ENCODE measurements around the gene ITSN2.

Gene ITSN2

DNA sequence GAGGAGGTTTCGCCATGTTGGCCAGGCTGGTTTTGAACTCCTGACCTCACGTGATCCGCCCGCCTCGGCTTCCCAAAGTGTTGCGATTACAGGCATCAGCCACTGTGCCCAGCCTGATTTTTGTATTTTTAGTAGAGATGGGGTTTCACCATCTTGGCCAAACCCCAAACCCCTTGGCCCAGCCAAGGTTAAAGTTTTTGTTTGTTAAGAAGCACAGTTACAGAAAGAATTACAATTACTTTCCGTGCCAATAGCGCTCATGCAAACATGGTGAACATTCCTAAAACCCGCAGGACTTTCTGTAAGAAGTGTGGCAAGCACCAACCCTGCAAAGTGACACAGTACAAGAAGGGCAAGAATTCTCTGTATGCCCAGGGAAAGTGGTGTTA, 26.1 kb downstream of the ITSN2 start:
- DNase-seq (ENCODE audit: low read depth): no peak

DNA sequence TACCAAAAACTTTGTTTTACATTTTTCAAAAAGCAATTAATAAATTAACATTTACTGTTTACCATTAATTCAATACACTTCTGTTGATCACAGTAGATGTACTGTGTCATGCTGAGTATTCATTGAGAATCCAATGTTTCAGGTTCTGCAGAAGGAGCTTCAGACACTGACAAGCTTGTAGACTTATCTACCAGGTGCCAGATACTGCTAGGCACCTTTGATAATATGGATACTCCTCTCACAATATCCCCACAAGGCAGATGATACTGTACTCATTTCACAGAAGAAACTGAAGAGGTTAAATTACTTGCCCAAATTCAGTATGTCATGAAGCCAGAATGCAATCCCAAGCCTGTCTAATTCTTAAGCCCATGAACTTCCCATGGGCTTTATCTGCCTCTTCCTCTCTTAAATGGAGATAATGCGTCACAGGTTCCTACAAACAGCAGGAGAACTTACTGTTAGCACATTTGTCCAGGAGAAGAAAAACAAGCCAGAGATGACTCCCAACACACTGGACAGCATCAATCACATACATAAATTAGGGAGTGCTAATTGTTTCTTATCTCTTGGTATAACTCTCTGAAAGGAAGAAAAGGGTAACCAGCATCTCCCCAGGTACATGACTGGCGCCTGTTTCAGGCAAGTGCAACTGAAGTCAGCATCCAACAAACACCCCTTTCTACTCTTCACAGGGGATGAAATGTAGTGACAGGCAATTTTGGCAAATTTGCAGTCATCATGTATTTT, 27.4 kb downstream of the ITSN2 start:
- no peak for DNase-seq (ENCODE audit: low read depth)

DNA sequence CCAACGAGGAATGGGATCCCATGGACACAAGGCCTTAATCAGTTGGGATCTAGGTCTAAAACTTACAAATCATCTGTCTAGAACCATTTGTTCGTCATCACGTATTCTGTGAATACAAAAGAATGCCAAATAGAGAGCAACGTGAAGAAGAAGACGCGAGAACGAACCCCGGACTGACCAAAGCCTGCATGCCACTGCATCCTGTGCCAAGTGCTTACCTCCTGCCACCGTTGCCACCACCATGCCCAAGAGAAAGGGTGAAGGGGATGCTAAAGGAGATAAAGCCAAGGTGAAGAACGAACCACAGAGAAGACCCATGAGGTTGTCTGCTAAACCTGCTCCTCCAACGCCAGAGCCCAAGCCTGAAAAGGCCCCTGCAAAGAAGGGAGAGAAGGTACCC, 30.2 kb downstream of the ITSN2 start:
- DNase-seq (ENCODE audit: low read depth): no peak

DNA sequence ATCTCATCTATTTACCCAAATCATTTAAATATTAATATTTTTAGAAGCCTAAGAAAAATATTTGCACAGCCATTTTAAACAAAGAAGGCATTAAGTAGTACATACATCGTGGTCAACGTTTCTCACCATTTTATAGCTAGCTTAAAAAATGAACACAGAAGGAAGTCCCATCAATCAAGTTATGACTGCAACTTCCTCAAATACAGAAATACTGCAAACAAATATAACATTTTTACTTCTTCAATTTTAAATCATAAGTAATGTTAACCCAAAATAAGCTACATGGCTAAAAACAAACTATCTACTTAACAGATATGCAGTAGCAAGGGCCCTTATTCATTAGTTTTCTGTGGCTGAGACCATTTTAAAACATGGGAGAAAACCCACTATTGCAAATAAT, 30.6 kb downstream of the ITSN2 start:
- DNase-seq (ENCODE audit: low read depth): no peak

DNA sequence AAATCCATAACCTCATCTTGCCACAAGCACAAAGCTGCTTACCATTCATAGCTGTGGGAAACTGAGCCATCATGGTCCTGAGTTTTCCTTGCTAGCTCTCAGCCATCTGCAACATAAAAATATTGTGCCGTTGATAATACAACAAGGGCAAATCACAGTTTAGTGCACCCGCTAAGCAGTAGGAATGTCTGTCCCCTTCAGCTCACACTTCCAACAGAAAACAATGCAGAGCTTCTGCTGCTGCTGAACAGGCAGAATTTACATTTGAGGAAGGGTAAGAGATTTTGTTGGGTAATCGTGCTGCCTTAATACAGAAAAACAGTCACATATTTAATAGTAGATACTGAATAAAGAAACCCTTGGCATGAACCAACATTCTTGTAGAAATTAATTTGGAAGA, 32.3 kb downstream of the ITSN2 start:
- DNase-seq (ENCODE audit: low read depth): no peak

DNA sequence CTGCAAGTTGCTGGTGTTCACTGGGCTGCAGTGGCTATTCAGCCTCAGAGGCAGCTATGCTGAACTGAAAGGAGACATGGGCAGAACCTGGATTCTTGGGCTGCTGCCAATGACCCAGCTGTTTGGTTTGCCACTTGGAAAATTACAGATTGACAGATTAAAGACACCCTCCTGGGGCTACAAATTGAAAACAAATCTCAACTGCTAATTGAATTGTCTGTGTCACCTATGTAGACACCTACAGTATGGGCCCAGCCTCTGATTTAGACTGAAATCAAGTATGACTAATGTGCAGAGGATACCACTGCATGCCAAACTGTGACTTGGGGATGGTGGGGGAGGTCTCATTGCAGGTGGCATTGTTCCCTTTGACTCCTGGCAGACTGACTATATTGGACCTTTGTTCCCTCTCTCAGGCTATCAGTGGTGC, 42.8 kb downstream of the ITSN2 start:
- DNase-seq (ENCODE audit: low read depth): no peak

DNA sequence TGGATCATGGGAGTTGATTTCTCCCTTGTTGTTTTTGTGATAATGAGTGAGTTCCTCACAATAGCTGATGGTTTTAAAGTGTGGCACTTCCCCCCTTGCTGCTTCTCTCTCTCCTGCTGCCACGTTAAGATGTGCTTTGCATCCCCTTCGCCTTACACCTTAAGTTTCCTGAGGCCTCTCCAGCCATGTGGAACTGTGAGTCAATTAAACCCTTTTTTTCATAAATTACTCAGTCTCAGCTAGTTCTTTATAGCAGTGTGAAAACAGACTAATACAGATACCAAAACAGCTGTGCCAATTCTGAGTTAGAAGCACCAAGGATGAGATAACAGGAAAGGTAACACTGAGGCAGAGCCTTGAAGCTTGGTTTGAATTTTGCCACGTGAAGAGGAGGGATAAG, 44.7 kb downstream of the ITSN2 start:
- DNase-seq (ENCODE audit: low read depth): no peak

DNA sequence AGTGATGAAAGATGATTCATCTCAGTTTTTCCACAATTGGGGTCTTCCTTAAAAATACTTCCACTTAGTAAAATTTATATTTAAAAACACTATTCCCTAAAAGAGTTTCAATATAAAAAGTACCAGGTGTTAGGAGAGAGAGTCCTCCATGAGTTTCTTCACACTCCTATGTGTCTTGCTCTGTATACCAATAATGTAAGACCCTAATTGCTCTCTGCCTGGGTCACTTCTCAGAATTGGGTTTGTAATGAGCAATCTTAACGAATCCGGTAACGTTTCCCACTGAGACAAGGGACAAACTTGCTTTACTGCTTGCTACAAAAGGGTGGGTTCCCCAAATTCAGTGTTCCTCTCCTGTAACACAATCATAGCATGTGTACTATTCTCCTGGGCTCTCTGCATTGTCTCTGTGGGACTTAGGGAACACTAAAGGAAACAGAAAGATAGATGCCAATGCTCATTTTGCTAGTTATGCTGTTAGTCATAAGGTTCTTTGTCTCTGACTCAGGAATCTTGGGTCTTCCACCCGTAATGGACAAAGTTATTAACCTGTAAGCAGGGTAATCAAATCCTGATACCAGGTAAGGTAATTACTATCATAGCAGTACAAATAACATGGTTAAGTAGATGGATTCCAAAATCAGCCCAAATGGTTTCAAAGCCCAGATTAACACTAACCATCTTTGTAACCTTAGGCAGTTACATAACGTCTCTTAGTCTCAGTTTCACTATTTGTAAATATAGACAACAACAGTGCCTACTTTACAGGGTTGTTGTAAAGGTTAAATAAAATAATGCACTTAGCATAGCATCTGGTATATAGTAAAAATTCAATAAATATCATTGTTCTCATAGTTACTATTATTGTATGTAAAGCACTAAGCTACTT, 46.3 kb downstream of the ITSN2 start:
- DNase-seq (ENCODE audit: low read depth): no peak

DNA sequence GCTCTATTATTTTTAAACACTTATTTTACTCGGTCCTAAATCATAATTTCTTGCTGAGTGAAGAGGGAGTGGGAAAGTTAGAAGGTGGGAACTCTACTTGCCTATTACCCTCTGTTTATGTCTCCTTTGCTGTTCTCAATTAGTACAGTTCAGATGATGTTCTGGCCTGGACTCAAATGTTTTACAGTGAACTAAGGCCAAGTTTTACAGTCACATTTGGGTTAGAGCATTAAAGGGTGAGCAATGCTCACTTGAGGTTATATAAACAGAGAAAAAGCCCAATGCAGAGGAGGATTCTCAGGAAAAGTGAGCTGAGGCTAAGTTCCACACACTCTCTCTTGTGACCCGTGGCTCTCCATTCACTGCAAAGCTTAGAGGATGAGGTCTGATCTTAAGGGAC, 52.4 kb downstream of the ITSN2 start:
- DNase-seq (ENCODE audit: low read depth): no peak

DNA sequence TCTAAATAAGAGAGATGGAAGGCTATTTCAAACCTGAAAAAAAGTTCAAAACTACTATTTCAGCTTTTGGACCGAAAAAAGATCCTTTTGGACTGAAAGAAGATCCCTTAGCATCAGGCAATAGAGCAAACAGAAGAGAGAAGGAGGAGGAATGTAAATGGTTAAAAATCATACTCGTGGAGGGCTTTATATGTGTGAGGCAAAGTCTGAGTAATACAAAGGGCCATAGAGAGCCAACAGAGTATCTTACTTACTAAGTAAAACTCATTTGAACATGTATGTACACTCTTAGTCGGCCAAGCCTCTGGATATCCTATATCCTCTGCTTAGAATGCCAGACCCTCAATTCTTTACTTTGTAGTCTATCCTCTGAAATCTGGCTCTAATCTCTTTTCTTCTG, 55.7 kb downstream of the ITSN2 start:
- no peak for DNase-seq (ENCODE audit: low read depth)

DNA sequence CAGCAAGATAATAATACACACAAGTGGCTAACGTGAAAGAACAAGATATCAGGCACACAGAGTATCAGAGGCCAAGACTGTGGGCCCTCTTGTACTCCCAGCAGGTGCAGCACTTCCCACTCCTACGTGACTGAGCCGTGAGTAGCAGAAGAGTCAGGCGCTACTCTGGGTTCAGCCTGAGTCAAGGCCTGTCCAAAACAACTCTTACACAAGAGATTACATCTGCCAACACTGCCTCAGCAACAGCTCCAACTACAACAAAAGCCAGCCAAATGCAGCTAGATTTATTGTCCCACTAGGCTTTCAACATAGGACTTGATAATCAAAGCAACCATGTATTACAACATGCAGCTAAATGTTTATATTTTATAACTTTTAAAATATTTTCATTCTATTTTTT, 56.2 kb downstream of the ITSN2 start:
- no peak for DNase-seq (ENCODE audit: low read depth)

DNA sequence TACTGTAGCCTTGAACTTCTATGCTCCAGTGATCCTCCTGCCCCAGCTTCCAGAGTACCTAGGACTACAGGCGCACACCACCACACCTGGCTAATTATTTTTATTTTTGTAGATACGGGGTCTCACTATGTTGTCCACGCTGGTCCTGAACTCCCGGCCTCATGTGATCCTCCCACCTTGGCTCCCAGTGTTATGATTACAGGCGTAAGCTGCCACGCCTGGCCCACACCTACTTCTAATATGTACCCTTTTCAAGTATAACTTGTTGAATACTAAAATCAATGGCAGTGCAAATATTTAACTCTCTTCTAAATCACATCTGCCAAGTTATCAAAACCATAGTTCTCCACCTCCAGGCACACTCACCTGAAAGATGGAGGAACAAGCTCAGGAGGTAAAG, 58.7 kb downstream of the ITSN2 start:
- DNase-seq (ENCODE audit: low read depth): no peak

DNA sequence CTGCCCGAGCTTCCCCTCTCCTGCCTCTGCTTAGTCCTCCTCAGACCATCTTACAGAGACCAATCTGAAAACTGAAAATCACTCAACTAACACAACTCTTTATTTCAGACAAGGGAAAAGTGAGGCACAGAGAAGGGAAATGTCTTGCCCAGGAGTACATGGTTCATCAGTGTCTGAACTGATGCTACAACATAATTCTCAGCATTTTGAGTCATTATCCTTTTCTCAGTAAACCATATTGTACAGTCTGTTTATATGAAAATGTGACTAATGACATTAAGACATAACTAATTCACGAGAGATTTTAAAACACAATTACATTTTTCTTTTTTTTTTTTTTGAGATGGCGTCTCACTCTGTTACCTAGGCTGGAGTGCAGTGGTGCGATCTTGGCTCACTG, 62.7 kb downstream of the ITSN2 start:
- DNase-seq (ENCODE audit: low read depth): no peak

DNA sequence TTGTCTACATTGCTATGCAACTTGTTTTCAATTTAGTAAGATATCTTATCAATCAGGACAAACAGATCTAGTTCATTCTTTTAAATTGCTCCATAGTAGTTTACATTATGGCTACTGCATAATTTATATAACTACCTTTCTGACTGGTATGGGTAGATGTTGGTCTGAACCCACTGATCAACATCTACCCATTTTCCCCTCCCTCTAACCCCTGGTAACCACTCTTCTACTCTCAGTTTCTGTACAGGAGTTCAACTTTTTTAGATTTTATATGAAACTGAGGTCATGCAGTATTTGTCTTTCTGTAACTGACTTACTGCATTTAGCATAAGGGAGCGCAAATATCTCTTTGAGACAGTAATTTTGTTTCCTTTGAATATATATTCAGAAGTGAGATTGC, 73.2 kb downstream of the ITSN2 start:
- no peak for DNase-seq (ENCODE audit: low read depth)

DNA sequence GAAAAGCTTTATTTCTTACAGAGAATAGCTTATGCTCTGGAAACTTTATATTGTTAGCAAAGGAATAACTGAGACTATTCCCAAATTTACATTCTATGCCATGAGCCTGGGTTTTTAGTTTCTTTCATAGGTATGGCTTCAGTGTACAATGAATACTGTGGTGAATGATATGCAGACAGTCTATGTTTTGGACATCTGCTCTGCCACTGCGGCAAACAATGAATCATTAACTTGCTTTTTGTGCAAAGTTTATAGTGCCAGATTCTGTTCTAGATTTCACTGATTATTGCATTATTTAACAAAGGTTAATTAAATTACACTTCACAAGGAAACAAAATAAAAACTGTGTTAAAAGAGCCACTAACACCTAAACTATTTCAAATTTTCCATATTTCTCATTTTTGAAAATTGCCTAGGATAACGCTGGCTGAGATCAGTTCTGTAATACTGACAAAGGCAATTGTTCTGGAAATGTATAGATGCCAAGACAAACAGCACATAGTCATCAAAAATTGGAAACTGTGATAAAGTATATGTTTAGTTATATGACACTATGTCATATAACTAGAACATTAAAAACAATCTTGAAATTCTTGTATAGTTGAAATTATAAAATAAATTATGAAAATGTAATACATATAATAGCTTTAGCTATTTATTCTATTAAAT, 74.7 kb downstream of the ITSN2 start:
- DNase-seq (ENCODE audit: low read depth): no peak

DNA sequence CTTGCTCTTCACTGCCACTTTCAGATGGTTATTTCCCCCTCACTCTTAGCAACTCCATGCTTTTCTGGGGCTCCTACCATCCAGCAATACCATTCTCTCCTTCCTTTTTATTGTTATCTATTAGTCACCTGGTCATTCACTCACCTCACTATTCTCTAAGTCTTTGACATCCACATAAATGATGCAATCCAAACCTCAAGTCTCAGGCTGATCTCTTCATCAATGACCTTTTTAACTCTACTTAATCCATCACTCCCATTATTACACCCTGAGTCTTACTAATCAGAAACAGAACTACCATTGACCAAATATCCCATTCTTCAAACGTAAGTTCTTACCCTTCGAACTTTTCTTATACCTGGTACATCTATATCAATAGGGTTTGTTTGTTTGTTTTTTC, 79.7 kb downstream of the ITSN2 start:
- DNase-seq (ENCODE audit: low read depth): no peak

DNA sequence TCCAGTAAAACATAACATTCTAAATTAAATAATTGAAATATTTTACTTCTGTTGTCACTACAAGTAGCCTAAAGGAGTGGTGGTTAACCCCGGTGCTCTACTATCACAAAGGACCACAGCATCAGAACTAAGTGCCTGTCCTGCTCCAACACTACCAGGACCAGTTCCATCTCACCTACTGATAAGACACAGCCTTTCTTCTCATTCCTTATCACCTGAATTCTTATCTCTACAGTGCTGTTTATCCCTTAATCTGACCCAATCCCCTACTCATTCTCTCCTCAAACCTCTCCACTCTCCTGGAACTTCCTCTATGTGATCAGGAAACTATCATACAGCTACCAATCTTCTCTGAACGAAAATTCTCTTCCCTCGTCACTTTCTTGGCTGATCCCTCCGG, 80.2 kb downstream of the ITSN2 start:
- DNase-seq (ENCODE audit: low read depth): no peak

DNA sequence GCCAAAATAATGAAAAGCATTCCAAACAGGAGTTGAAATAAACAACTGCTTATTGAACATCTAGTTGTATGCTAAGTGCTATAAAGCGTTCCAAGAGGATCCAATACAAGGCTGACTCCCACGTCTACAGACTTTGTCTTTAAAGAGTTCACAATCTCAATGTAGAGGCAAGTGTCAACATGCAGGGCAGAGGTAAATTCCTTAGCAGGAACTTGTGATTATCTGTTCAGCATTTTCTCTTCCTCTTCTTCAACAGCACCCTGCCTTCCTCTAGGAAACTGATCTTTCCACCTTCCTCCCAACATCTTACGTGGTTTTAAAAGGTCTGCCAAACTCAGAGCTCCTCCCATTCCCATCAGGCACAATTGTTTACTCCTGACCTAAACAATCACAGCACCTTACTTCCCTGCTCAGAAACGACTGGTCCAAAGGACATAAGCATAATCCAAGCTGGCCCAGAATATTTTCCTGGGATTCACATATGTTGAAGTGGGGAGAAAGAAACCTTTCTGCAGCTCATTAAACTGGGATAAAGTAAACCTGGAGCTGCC, 83.9 kb downstream of the ITSN2 start:
- no peak for DNase-seq (ENCODE audit: low read depth)

DNA sequence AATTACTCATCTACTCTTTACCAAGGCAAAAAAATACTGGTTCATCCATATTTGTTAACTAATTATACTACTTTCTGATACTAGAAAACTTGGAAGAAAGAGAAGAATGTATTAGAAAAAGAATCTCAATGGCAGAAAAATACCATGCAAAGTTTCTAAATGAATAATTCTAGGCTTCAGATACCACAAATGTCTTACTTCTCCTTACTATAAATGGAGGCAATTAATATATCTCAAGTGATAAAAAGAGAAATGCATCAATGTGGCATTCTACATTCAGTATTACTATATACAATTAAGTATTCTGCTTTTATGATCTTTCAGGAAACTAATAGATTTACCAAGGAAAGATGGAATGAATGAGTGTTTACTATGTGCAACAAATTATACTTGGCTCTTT, 85.5 kb downstream of the ITSN2 start:
- no peak for DNase-seq (ENCODE audit: low read depth)

DNA sequence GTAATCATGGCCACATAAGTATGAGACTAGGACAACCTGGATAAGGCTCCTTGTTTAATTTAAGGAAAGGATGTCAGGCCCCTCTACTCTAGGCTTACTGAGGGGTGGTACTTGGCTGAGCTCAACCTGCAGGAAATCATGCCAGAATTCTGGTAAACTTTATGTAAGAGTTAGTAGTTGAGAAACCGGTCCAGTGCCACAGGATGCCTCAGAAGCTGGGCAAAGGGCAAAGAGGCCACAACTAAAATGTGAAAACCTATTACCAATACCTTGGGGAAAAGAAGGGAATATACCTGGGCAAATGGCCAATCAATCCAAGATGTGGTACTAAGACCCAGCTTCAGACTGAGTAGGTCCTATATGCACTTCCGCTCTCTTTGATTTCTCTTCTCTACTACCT, 86.7 kb downstream of the ITSN2 start:
- no peak for DNase-seq (ENCODE audit: low read depth)

DNA sequence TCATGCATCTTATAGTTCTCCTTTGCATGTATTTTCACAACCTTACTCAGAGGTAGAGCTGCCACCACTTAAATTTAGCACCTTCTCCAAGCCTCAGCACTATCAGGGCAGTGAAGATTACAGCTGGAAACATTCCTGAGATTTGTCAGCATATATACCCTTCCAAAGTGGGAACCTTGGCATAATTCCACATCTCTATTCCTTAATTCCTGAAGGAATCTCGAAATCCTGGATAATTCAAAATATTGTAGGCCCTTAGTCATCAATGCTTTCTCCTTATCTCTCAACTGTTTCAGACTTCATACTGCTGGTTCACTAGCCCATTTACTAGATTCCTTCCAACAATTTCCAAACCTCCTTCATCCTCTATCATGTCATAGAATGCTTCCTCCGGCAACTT, 87.4 kb downstream of the ITSN2 start:
- no peak for DNase-seq (ENCODE audit: low read depth)

DNA sequence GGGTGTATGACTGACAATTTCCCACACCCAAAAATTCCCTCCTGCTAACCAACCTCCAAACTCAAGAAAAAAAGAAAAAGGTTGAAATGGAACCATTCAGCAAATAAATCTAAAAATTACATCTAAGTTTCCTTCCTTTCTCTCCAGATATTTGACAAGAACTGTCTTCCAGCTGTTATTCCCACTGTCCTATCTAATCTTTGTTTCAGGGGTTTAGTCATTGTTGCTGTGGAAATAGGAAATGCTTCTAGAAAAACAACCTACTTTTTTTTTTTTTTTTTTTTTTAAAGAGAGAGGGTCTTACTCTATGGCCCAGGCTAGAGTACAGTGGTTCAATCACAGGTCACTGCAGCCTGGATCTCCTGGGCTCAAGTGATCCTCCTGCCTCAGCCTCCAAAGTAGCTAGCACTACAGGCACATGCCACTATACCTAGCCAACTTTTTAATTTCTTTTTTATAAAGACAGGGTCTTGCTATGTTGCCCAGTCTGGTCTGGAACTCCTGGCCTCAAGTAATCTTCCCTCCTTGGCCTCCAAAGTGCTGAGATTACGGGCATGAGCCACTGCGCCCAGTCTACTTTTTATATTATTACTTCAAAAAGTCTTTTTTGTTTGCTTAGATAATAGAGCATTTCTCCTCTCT, 88.1 kb downstream of the ITSN2 start:
- DNase-seq (ENCODE audit: low read depth): no peak
